GM19238 (cell line): ENCODE measurements around the gene A1BG.

Experiments used
- DNase-seq: peaks from one replicate; pipeline ENCODE4 v3.0.0; 2011; ENCODE audit warnings: low spot score; ENCODE audit not compliant: insufficient read length

The A1BG gene, protein sequence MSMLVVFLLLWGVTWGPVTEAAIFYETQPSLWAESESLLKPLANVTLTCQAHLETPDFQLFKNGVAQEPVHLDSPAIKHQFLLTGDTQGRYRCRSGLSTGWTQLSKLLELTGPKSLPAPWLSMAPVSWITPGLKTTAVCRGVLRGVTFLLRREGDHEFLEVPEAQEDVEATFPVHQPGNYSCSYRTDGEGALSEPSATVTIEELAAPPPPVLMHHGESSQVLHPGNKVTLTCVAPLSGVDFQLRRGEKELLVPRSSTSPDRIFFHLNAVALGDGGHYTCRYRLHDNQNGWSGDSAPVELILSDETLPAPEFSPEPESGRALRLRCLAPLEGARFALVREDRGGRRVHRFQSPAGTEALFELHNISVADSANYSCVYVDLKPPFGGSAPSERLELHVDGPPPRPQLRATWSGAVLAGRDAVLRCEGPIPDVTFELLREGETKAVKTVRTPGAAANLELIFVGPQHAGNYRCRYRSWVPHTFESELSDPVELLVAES

DNA sequence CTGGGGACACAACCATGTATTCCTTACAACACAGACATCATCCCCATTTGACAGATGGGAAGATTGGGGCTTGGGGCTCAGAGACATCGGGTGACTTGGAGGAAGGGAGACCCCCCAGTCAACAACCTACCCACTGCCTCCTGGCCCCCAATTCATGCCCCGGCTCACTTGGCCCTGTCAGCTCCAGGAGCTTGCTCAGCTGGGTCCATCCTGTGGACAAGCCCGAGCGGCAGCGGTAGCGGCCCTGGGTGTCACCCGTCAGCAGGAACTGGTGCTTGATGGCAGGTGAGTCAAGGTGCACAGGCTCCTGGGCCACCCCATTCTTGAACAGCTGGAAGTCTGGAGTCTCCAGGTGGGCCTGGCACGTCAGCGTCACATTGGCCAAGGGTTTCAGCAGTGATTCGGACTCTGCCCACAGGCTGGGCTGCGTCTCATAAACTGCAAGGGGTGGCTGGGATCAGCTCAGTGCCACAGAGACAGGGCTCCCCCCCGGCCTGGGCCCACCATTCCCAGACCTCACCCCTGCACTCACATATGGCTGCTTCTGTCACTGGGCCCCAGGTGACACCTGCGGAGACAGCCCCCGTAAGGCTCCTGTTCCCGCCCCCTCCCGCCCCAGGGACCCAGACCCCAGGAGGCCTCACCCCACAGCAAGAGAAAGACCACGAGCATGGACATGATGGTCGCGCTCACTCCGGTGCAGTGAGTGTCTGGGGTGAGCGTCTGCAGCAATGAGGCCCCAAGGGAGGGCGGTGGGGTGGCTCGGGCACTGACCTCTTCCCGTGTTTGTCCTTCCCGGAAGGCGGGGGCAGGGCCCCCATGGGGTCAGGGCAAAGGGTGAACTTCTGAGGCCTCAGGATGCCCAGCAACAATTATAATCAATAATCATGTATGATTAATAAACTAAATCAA is at the start of gene A1BG:
Gene A1BG (minus strand): TSS at position 733 of the 912 bp plus-strand sequence. CDS start 55 bp downstream, at position 678.
- no peak for DNase-seq

DNA sequence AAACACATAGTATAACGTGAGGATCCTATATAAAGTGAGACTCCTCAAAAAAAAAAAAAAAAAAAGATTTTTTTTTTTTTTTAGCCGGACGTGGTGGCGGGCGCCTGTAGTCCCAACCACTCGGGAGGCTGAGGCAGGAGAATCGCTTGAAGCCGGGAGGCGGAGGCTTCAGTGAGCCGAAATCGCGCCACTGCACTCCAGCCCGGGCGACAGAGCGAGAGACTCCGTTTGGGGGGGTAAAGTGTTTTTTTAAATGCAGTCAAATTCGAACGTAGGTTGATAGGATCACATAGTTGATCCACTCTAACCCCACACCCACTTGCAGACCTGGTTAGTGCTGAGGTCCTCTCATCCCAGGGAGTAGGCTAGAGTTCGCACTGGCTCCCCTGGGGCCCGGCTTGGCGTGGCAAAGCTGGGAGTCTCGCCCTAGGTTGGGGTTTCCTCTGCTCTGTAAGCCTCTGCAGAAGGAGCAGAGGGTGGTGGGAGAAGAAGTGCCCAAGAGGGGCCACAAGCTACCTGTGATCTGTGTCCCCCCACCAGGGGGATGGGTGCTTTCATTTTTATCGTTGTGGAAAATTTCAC is 48.6 kb upstream of the A1BG start:
- DNase-seq = no peak

DNA sequence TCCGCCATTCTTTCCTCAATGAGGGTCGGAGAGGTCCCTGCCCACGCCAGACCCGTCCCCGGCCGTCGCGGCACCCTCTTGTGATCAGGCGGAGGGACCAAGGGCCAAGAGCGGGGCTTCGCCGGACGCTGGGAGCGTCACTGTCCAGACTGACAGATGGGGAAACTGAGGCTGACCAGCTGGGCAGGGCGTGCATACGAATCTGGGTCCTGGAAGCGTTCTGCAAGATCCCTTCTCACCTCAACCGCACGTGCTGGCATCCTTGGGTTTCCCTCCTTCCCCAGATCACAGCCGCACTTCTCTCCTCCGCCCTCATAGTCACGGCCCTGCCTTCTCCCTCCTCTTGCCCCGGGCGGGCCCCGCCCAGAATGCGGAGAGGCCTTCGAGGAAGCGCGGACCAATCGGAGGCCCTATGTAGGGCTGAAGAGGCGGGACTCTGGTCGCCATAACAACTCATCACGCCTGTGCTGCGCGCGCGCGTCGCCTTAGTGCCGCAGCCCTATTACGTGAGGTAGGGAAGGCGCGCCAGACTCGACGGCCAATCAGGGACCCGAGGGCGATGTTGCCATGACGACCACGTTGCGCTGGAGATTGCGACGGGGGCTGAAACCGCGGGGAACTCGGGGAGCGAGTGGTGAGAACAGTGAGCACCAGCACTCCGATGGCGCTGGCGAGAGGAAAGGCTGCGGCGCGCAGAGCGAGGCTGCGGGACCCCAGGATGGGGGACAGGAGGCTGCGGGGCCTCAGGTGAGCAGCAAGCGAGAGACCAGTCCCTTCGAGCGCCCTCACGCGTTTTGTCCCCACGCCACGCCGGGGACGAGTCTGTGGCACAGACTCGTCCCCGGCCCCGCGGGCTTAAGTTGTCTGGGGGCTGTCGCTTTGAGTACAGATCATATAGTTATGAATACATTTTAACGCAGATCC is 47.9 kb upstream of the A1BG start:
- DNase-seq = peak; percentile 100

DNA sequence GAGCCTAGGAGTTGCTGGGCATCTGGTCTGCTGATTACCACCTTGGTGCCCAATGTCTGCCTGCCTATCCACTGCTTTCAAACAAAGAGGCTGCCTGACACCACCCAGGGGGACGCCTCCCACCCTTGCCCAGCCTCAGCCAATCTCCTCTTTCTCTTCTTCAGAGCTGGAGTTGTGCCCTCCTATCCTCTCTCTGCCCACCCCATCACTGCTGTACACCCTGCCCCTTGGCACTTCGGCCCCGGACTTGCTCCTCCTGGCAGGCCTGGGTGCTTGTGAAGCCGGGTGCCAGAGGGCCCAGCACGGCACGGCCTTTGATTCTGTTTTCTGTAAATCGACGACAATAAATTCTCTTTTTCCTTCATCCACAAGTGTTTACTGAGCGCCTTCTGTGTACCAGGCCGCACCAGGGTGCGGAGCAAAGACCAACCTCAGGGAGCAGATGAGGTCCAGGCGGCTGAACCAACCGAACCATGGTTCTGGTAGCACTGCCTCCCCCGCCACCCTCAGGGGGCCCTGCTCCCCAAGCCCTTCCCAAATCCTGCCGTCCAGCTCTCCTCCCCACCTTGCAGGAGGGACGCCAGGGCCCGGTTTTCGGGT is 47.1 kb upstream of the A1BG start:
- no peak for DNase-seq

DNA sequence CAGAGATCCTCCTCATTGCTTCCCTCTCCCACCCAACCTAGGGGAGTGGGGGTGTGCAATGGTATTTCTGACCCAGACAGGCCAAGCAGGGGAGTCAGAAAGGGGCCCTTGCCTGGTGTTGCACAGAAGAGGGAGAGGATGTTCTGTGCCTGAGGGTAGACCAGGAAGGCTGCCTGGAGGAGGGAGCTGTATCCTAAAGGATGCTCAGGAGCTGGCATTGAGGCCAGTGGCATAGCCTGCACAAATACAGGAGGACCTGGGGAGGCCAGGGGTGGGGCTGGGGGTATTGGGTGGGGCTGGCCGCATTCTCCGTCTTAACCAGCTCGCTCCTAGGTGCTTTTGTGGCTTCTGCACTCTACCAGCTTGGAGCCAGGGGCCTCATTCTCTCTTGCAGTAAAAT is 46.6 kb upstream of the A1BG start:
- no peak for DNase-seq

DNA sequence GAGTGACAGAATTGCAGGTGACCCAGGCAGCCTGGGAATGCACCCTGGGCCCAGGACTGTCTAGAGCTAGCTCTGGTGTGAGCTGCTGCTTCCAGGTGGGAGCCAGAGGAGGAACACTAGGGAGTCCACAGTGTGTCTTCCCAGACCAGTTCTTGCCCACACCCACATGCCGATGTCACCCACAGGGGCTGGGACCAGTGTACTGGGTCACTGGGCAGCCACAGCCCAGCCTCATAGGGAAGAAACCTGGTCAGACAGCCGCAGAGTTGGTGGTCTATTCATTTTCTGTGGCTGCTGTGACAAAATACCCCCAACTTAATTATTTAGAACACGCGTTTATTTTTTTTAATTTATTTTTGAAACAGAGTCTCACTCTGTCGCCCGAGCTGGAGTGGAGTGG is 45.3 kb upstream of the A1BG start:
- DNase-seq = no peak

DNA sequence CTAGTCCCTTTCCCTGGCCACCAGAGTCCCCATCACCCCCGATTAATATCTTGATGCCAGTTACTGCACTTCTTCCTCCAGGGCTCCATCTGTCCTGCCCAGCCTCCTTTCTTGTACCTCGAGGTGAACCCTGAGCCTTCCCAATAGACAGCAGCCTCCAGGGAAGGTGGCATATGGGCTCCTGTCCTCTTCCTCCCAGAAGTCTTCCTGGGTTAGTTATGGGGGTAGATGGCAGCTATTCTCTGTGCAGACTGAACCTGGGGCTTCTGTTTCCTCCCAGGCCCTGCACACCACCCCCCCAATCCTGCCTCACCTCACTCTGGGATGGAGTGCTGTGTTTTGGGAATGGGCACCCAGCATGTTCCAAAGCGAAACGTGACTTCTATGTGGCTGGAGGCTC is 44.8 kb upstream of the A1BG start:
- DNase-seq = no peak

DNA sequence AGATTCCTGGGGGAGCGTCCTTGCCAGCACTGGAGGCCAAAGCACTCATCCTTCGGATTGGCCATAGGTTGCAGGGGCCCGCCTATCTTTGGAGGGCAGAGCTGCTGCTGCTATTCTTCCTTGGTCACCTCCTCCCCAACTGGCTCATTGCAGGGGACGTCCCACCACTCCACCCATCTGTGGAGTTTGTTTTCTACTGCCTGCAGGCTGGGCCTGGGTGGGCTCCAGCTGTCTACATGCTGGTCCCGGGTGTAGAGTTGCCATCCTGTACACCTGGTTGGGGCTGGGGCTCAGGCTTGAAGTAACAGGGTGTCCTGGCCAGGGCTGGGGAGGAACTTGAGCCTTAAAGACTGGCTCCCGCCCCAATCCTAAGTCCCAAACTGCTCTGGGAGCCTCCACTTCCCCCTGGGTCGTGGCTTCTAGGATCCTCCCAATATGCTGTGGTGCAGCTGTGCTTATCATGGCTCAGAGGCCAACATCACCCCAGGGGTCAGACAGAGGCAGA is 44.3 kb upstream of the A1BG start:
- no peak for DNase-seq

DNA sequence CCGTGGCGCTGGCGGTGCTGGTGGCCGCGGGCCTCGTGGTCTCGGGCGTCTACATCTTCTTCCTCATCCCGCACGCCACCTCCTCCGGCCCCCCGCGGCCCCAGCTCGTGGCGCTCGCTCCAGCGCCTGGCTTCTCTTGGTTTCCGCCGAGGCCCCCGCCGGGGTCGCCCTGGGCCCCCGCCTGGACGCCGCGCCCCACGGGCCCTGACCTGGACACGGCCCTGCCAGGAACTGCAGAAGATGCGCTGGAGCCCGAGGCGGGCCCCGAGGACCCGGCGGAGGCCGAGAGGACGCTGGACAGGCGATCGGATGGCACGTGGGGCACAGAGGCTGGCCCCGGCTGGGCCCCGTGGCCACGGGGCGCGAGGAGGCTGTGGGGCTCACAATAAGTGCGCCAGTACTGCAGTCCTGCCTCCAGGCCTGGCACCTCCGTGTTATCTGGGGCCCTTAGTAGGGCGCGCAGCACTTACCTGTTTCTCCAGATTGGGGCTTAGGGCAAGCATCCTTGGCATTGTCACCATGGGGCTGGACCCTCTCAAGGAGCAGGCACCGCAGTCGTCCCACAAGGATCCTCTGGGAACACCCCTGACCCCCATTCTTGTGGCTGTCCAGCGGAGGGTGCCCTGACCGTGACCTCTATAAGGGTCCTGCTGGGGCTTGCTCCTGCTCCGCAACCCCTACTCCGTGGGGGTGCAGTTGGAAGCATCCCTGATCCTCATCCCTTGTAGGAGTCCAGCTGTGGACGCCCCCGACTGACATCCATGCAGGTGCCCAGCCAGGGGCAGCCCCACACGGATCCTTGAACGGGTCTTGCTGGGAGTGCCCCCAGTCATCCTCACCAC is 43.6 kb upstream of the A1BG start:
- DNase-seq = no peak

DNA sequence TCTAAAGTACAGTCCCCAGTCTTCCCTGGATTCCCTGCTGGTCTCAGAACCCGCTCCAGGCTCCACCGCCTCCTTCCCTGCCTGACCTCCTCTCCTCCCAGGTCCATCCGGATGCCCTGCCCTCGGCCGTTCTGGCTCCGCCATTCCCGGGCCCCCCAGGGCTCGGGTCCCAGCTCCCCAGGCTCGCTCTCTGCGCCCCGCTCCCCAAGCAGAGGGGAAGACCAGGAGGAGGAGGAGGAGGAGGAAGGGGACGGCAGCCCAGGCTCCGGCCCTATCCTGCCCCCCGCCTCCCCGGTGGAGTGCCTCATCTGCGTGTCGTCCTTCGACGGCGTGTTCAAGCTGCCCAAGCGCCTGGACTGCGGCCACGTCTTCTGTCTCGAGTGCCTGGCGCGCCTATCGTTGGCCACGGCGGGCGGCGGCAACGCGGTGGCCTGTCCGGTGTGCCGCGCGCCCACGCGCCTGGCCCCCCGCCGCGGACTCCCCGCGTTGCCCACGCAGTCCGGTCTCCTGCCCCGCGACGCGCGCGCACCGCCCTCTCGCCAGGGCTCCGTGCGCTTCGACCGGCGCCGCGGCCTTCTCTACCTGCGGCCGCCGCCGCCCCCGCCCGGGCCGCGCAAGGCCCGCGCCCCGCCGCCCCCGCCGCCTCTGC is 42.8 kb upstream of the A1BG start:
- DNase-seq = no peak

DNA sequence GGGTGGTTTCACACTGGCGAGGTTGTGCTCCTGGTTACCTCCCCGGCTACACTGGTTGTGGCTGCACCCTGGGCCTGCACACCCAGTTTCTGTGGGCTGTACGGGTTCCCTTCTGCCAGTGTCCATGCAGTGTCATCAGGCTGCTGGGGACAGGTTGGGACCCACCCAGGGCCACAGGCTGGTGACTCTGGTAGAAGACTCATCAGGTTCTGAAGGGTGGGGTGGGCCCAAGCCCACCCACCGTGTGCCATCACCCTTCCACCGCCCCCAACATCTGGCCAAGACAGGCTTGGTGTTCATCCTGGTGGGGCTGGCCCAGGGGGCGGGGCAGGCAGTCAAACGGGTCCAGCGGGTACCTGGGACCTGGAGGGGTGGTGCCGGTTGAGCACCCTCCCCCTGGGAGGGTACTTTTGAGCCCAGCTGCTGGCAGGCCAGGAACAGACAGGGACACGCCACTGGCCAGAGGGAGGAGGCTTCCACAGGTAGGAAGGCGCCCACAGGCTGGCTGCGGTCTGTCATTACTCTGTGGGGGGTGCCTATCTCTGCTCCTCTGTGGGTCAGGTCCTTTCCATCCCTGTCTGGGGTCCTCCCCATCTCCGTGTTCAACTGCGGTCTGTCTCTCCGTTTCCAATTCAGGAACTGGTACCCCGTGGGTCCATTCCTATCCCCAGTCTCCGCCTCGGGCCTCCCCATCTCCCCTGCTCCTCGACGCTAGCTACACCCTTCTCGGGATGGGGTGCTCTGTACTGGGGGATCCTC is 42.1 kb upstream of the A1BG start, which contains the start of gene RNF225:
Gene RNF225 (plus strand): TSS at position 437 of the 759 bp plus-strand sequence. CDS start 434 bp downstream, outside the sequence.
- no peak for DNase-seq

DNA sequence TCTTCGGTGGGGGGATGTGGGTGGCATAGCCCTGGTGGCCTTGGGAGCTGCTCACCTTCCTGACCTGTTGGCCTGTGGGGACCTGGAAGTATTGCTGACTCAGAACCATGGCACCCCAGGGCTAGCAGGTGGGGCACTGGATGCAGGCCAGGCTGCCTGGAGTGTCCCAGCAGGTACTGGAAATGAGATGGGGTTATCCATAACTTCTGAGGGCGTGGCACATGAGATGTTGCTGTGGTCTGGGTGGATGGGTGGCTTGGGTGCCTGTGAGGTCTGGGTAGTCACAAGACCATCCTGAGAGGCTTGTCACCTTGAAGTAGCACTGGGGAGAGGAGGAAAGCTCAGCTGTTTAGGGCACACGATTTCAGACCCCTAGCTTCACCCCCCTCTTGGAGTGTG is 41.5 kb upstream of the A1BG start:
- no peak for DNase-seq

DNA sequence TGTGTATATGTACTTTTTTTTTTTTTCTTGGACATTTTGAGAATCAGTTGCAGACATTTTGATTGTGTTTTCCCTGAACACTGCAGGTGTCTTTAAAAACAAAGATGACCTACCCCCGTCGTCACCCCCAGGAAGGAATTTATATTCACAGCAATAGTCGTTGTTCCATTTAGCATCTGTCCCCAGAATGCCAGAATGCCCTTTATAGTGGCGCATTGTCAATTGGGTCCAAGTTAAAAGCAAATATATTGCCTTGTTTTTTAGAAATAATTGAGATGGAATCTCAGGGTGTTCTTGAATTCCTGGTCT is 40.4 kb upstream of the A1BG start:
- no peak for DNase-seq

DNA sequence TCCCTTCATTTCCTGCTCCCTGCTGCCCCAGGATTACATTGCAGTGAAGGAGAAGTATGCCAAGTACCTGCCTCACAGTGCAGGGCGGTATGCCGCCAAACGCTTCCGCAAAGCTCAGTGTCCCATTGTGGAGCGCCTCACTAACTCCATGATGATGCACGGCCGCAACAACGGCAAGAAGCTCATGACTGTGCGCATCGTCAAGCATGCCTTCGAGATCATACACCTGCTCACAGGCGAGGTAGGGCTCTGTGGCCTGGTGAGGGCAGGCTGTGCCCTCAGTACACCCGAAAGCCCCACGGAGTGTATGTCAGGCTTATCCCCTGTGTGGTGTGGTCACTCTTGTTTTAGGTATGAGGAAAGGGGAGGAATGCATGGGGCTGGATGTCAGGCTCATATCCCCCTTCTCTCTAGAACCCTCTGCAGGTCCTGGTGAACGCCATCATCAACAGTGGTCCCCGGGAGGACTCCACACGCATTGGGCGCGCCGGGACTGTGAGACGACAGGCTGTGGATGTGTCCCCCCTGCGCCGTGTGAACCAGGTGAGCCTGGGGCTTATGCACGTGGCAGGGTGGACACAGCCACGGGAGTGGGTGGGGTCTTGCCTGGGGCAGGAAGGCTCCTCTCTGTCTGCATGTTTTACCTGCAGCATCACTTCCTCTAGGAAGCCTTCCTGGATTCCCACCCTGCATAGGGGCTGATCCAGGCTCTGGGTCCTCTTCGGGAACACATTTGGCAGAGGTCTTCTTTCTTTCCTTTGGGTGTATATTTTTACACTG is 39.8 kb upstream of the A1BG start:
- DNase-seq = no peak

DNA sequence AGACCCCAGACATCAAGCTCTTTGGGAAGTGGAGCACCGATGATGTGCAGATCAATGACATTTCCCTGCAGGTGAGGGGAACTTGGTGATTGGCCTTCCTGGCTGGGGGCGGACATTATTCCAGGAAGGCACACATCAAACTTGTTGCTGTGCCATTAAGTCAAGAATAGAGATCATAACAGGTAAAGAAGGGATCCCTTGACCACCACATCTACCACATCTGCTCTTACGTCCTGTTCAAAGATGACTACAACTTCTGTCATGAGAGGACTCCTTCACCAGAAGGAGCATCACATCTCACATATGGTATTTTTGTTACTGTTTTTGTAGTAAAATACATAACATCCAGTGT is 34.9 kb upstream of the A1BG start:
- DNase-seq = no peak

DNA sequence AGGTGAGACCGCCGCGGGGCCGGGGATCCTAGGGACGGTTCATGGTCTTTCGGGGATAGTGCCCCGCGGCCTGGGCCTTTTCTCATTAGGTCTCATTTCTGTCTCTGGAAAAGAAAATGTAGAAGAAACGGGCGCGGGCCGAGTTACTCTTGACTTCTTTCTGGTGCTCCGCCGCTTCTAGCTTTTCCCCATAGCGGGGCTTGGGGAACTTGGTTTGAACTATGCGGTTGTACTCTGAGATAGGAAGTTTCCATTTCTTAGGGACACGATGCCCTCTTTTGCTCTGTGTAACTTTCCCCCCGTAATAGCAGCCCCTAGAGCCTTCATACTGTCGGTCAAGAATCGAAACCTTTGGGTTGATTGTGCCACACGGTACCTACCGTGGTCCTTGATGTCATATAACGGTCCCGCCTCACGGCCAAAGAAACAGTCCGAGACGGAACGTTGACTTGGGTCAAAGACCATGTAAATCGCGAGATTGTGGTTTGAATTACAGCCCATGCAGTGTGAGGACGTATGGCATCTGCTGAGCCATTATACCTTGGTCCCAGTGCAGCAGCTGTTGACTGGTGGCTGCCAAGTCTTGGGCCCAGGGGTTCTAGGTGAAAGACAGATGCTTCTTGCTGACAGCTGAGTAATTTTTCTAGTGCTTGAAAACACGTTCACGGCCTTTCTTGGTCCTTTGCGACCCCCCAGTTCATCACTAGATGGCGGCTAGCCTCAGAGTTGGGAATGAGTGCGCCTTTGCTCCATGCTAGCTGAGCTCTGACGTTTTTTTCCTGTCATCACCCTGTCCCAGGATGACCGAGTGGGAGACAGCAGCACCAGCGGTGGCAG is 34.3 kb upstream of the A1BG start:
- no peak for DNase-seq
